Activated CD4-positive, alpha-beta T cell treated with anti-CD3 and anti-CD28 coated beads, Interleukin-2, Interleukin-4, amounts not matched to agents 100 ng/mL and 50 ng/mL, durations not matched to agents 16 hours and 8 hours (primary cell): Measurements from ENCODE around the gene P3H2.

Experiments
- DNase-seq: peaks from one replicate; pipeline ENCODE4 v3.0.0-alpha.2; 2020; ENCODE audit warnings: low spot score

Gene P3H2

GRCh38 chr3:190051641-190052040, 69.1 kb downstream of the P3H2 start:
- no peak for DNase-seq

GRCh38 chr3:190048932-190049441, 71.7 kb downstream of the P3H2 start:
- DNase-seq: no peak

GRCh38 chr3:190044974-190045373, 75.7 kb downstream of the P3H2 start:
- DNase-seq: no peak

- DNase-seq: no peak
These were observed 76.6 kb downstream of the P3H2 start for GRCh38 chr3:190044142-190044541.

- no peak for DNase-seq
These were observed 77.0 kb downstream of the P3H2 start for GRCh38 chr3:190043741-190044140.

- no peak for DNase-seq
These were observed 78.1 kb downstream of the P3H2 start for GRCh38 chr3:190042558-190042957.

- DNase-seq: no peak
These were observed 79.2 kb downstream of the P3H2 start for GRCh38 chr3:190041333-190042041.

GRCh38 chr3:190040145-190040544, 80.6 kb downstream of the P3H2 start:
- no peak for DNase-seq

- DNase-seq: no peak
These were observed 82.4 kb downstream of the P3H2 start for GRCh38 chr3:190038050-190038933.

GRCh38 chr3:190036631-190037030, 84.1 kb downstream of the P3H2 start:
- DNase-seq: no peak

GRCh38 chr3:190034446-190034845, 86.3 kb downstream of the P3H2 start:
- DNase-seq: no peak

GRCh38 chr3:190032923-190033322, 87.8 kb downstream of the P3H2 start:
- no peak for DNase-seq

- no peak for DNase-seq
These were observed 88.6 kb downstream of the P3H2 start for GRCh38 chr3:190031887-190032752.

GRCh38 chr3:190027116-190027515, 93.6 kb downstream of the P3H2 start:
- DNase-seq: no peak

- DNase-seq: no peak
These were observed 94.5 kb downstream of the P3H2 start for GRCh38 chr3:190026154-190026553.

GRCh38 chr3:190024912-190025311, 95.8 kb downstream of the P3H2 start:
- DNase-seq: no peak

- DNase-seq: no peak
These were observed 100.9 kb downstream of the P3H2 start for GRCh38 chr3:190019844-190020243.

GRCh38 chr3:190019006-190019405, 101.7 kb downstream of the P3H2 start:
- DNase-seq: no peak

- DNase-seq: no peak
These were observed 102.2 kb downstream of the P3H2 start for GRCh38 chr3:190018460-190018859.

- DNase-seq: no peak
These were observed 103.0 kb downstream of the P3H2 start for GRCh38 chr3:190017521-190018288.

GRCh38 chr3:190016966-190017365, 103.7 kb downstream of the P3H2 start:
- DNase-seq: no peak
